Spleen (tissue), 11 donors: Measurements from ENCODE around the gene SMG6. TPM values are rescaled to one million over a fixed set of nuclear protein-coding genes. Genes with fewer than 3 reads are reported as not detected.

Experiments
- DNase-seq: peaks from one replicate; pipeline ENCODE4 v3.0.0-alpha.2; 2020
- H3K27ac ChIP-seq, 8 donors: fragments of 200-600 bp; sonication (generic) in 7 of 8; 1 replicate in 4 of 8; 2 replicates in 4 of 8; pipeline versions ENCODE4 v1.5.0 to v1.8.0; 2016 to 2021; ENCODE audit warnings: inconsistent platforms in 4 of 8, mild to moderate bottlenecking in 4 of 8, moderate library complexity in 1 of 8
- H3K27me3 ChIP-seq, 7 donors: fragments of 200-600 bp; sonication (generic) in 6 of 7; replicated peaks in 1 of 7; 1 replicate in 4 of 7; 2 replicates in 3 of 7; pipeline versions ENCODE4 v1.5.0 to v1.8.0; 2016 to 2021; ENCODE audit warnings: inconsistent platforms in 3 of 7, mild to moderate bottlenecking in 1 of 7
- H3K36me3 ChIP-seq, 6 donors: fragments of 200-600 bp; sonication (generic) in 5 of 6; 1 replicate in 4 of 6; 2 replicates in 2 of 6; pipeline versions ENCODE4 v1.5.0 to v1.8.0; 2016 to 2021; ENCODE audit warnings: inconsistent platforms in 2 of 6
- H3K4me1 ChIP-seq, 6 donors: fragments of 200-600 bp; sonication (generic) in 5 of 6; 1 replicate in 3 of 6; 2 replicates in 3 of 6; pipeline versions ENCODE4 v1.5.0 to v1.8.0; 2016 to 2021; ENCODE audit warnings: inconsistent platforms in 3 of 6
- H3K4me3 ChIP-seq, 8 donors: fragments of 200-600 bp; sonication (generic) in 7 of 8; 1 replicate in 4 of 8; 2 replicates in 4 of 8; pipeline versions ENCODE4 v1.5.0 to v1.8.0; 2016 to 2021; ENCODE audit warnings: inconsistent platforms in 4 of 8, mild to moderate bottlenecking in 4 of 8, moderate library complexity in 2 of 8
- H3K9me3 ChIP-seq, 8 donors: fragments of 200-600 bp; sonication (generic) in 7 of 8; 1 replicate in 4 of 8; 2 replicates in 4 of 8; pipeline versions ENCODE4 v1.5.0 to v1.8.0; 2016 to 2021; ENCODE audit warnings: inconsistent platforms in 4 of 8
- POLR2A ChIP-seq, 3 donors: fragments of 450-650 bp; IDR thresholded peaks; one replicate each; pipeline ENCODE4 v1.5.1; 2017; ENCODE audit warnings: antibody characterized with exemption in 3 of 3, mild to moderate bottlenecking in 1 of 3
- POLR2AphosphoS5 ChIP-seq, 3 donors: sonication (generic); formaldehyde crosslinking; IDR thresholded peaks; one replicate each; pipeline ENCODE4 v1.5.1; 2017; ENCODE audit warnings: antibody characterized with exemption in 3 of 3
- WGBS, 5 donors: extraction: QIAGEN DNeasy Blood & Tissue Kit in 3 of 5; methylation state at CpG; one replicate each; pipeline versions ENCODE4 v1.1.5 to v1.1.7; 2013 to 2018; 5-methylcytosine and 5-hydroxymethylcytosine counted together
- intact Hi-C: fragments of 100-400 bp; cut with DNase I; formaldehyde crosslinking; loops from one replicate; pipeline ENCODE4 v1.15.0; 2023; ENCODE audit warnings: low total_unique reads
- polyA plus RNA-seq, 3 donors: library from polyadenylated mRNA; stranded (reverse); fragments of 200-250 nt; gene quantifications; one replicate each; pipeline ENCODE4 v1.2.1, GENCODE V29; 2013
- total RNA-seq, 7 donors: library from RNA; depleted of rRNA in 3 of 7; stranded (reverse); fragments of >200 nt in 3 of 7; fragmentation: NEBNext Ultra II Directional in 4 of 7; extraction: Animal tissue kit (Norgen Biotek cat#: 25700) in 4 of 7; gene quantifications; one replicate each; pipeline versions ENCODE4 v1.1.0 to v1.2.1, GENCODE V29; 2016 to 2021
- TF ChIP-seq, protein P1 (sequence below), 11 experiments: fragments of 200-600 bp in 7 of 11; fragments of 450-650 bp in 4 of 11; sonication (generic) in 4 of 11; IDR thresholded peaks in 8 of 11; conservative IDR thresholded peaks in 3 of 11; 1 replicate in 7 of 11; 2 replicates in 4 of 11; pipeline versions ENCODE4 v1.4.0 to v1.8.0; 2016 to 2021; ENCODE audit warnings: antibody characterized with exemption in 11 of 11, inconsistent platforms in 4 of 11, mild to moderate bottlenecking in 1 of 11
- donor health status: healthy with polysubstance abuse.
- donor health status: DM: no; HTN: no; CAD: no; lungs with moderate emphysema.
- donor health status: DM: no; HTN: no; CAD: no.
- donor health status: Bipolar disorder and iron deficiency.
- donor health status: healthy.
- donor health status: DM: no; HTN: no; CAD: no.
- donor health status: DM: yes; HTN: yes; CAD: no.

Gene SMG6
- total and polyA plus RNA-seq, 10 donors, result 9.7 to 44.2 (median 28.0) TPM

DNA sequence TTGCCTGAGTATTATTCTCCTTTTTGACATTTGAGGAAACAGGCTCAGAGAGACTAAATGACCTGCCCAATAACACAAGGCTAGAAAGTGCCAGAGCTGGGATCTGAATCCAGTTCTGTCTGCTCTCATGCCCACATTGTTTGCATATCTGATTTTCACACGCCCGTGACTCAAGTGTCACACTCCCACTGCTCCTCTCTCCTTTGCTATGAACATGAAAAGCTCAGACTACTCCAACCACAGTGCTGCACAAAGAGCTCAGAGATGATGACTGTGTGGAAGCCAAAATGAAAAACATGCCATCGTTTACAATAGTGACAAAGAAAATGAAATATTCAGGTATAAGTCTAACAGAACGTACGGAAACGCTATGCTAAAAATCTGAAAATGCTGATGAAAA lies 107.9 kb downstream of the SMG6 start:
- 71 to 80% (median 78%) methylated on average over 6 of the region's 6 CpGs for WGBS, 5 donors
- Histone ChIP-seq H3K27me3 (no peaks in the 10 kb centered on the region), H3K9me3 (no peaks in the 10 kb centered on the region), H3K27ac (no peak overlapping the region), H3K36me3 (peaks cover 0 to 26% (median 5%) of the 10 kb centered on the region in 6 donors), H3K4me3 (no peak overlapping the region), H3K4me1 (peaks cover 9 to 74% (median 28%) of the 10 kb centered on the region in 6 donors)
- DNase-seq, result no peak
- intact Hi-C loops, result no loop called here
- no peak for TF ChIP-seq POLR2AphosphoS5 (IDR thresholded peaks at IDR 0.05)
- no peak for TF ChIP-seq POLR2A (IDR thresholded peaks at IDR 0.05)
- TF ChIP-seq, protein P1, sequence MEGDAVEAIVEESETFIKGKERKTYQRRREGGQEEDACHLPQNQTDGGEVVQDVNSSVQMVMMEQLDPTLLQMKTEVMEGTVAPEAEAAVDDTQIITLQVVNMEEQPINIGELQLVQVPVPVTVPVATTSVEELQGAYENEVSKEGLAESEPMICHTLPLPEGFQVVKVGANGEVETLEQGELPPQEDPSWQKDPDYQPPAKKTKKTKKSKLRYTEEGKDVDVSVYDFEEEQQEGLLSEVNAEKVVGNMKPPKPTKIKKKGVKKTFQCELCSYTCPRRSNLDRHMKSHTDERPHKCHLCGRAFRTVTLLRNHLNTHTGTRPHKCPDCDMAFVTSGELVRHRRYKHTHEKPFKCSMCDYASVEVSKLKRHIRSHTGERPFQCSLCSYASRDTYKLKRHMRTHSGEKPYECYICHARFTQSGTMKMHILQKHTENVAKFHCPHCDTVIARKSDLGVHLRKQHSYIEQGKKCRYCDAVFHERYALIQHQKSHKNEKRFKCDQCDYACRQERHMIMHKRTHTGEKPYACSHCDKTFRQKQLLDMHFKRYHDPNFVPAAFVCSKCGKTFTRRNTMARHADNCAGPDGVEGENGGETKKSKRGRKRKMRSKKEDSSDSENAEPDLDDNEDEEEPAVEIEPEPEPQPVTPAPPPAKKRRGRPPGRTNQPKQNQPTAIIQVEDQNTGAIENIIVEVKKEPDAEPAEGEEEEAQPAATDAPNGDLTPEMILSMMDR (IDR thresholded peaks at IDR 0.05 in 8 of 11, conservative IDR thresholded peaks at IDR 0.05 in 3 of 11), result no peak

DNA sequence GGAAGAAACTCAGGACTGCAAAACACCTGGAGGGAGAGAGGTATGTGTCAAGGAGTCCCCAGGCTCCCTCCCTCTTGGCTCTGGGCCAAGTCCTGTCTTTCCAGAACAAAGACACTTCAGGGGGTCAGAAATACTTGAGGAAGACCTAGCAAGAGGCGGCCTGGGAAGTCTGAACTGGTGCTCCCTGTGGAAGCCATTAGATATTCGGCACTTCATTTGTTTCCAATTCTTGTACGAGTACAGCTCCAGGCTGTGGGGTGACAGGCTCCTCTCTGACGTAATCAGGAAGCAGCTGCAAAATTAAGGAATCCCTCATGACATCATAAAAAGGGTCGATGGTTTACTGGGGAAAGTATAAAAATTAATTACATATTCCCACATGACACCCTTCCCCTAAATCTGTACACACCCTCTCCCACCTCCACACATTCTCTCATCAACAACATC lies 108.7 kb downstream of the SMG6 start:
- DNase-seq, result no peak
- Histone ChIP-seq H3K9me3 (no peaks in the 10 kb centered on the region), H3K27ac (no peak overlapping the region), H3K27me3 (no peaks in the 10 kb centered on the region), H3K36me3 (peaks cover 0 to 26% (median 5%) of the 10 kb centered on the region in 6 donors), H3K4me1 (peaks cover 9 to 82% (median 31%) of the 10 kb centered on the region in 6 donors), H3K4me3 (no peak overlapping the region)
- WGBS, 5 donors, result 48 to 78% (median 57%) methylated on average over 5 of the region's 5 CpGs
- TF ChIP-seq, protein P1 (IDR thresholded peaks at IDR 0.05 in 8 of 11, conservative IDR thresholded peaks at IDR 0.05 in 3 of 11), result no peak
- TF ChIP-seq POLR2A (IDR thresholded peaks at IDR 0.05), result no peak
- no peak for TF ChIP-seq POLR2AphosphoS5 (IDR thresholded peaks at IDR 0.05)
- intact Hi-C loops, result no loop called here

DNA sequence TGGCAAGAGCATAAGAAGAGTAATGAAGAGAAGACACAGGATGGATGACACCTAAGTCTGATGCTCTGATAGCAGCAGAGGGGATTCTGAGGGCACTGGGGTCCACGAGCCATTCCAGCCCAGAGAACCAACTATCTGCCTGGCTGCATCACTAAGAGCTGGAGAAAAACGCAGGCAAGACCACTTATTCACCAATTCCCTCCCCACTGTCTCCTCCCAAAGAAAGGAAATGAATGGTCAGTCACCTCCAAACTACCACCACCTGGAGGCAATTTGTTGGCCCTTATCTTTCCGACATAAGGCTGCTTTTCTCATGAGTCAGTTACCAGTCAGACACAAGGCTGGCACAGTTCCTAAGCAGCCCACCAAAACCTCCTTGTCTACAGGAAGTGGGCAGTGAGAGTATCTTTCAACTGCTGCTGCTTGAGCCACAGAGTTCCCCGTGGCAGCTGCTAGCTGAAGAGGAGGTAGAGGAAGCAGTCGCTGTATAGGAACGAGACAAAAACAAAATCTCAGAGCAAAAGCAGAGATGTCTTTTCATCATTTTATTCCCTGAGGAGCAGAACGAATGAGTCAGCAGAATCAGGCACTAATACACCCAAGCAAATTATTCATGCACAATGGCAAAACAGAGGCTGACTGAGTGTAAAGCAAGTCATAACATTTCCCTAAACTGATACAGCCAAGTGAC lies 111.1 kb downstream of the SMG6 start:
- Histone ChIP-seq H3K36me3 (peaks cover 0 to 39% (median 10%) of the 10 kb centered on the region in 6 donors), H3K9me3 (no peaks in the 10 kb centered on the region), H3K27ac (peak overlapping the region in 5 of 8 donors; percentile 27 to 66 (median 60)), H3K27me3 (no peaks in the 10 kb centered on the region), H3K4me3 (no peak overlapping the region), H3K4me1 (peaks cover 9 to 83% (median 30%) of the 10 kb centered on the region in 6 donors)
- 13 to 36% (median 14%) methylated on average over 7 of the region's 7 CpGs for WGBS, 5 donors
- peak; percentile 76 for DNase-seq
- TF ChIP-seq POLR2A (IDR thresholded peaks at IDR 0.05), result no peak
- TF ChIP-seq, protein P1 (IDR thresholded peaks at IDR 0.05 in 8 of 11, conservative IDR thresholded peaks at IDR 0.05 in 3 of 11), result no peak
- TF ChIP-seq POLR2AphosphoS5 (IDR thresholded peaks at IDR 0.05), result peak in 1 of 3 donors; percentile 32
- intact Hi-C loops, result no loop called here

DNA sequence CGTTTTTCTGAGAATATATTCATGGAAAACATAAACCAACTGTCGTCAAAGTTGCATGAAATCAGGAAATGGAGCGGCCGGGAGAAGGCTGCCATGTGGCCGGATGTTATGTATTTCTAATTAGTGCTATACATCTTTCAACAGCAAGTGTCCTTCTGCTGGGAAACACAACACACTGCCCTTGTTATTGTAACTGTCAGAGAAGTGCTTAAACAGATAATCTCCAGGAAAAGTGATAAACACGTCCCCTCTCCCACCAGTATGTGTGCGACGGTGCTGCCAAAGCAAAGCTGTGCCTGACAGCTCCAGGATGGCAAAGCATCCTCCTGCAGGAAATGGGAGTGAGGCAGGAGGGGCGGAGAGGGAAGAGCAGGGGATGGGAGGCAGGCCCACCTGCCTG lies 111.8 kb downstream of the SMG6 start:
- no peak for DNase-seq
- TF ChIP-seq, protein P1 (IDR thresholded peaks at IDR 0.05 in 8 of 11, conservative IDR thresholded peaks at IDR 0.05 in 3 of 11), result no peak
- TF ChIP-seq POLR2A (IDR thresholded peaks at IDR 0.05) (no peak), POLR2AphosphoS5 (IDR thresholded peaks at IDR 0.05) (no peak)
- Histone ChIP-seq H3K36me3 (peaks cover 0 to 46% (median 14%) of the 10 kb centered on the region in 6 donors), H3K27ac (peak overlapping the region in 5 of 8 donors; percentile 3 to 66 (median 60)), H3K4me1 (peaks cover 9 to 76% (median 30%) of the 10 kb centered on the region in 6 donors), H3K4me3 (no peak overlapping the region), H3K9me3 (no peaks in the 10 kb centered on the region), H3K27me3 (no peaks in the 10 kb centered on the region)
- intact Hi-C loops, result no loop called here
- 53 to 67% (median 57%) methylated on average over 9 of the region's 9 CpGs for WGBS, 5 donors
